Medulla oblongata (tissue), 1 donor: ENCODE results near the gene CCDC102B.
A peak's percentile ranks its signal among the peaks of the same experiment; 100 is the strongest.
"Not testable (repeated sequence)": the region's sequence is repeated elsewhere in the genome, so short reads cannot be mapped to it uniquely, and the experiment has no call there.

Experiments
- DNase-seq: peaks from one replicate; pipeline ENCODE4 v3.0.0-alpha.2; 2015; ENCODE audit errors: extremely low spot score

CCDC102B gene

GRCh38 chr18:68830256-68831045 is 32.6 kb downstream of the CCDC102B start:
- no peak for DNase-seq

GRCh38 chr18:68833756-68834155 is 35.9 kb downstream of the CCDC102B start:
- no peak for DNase-seq

GRCh38 chr18:68837665-68838451 is 40.0 kb downstream of the CCDC102B start:
- DNase-seq, result no peak

GRCh38 chr18:68839701-68840100 is 41.8 kb downstream of the CCDC102B start:
- no peak for DNase-seq

GRCh38 chr18:68840554-68841263 is 42.8 kb downstream of the CCDC102B start:
- no peak for DNase-seq

GRCh38 chr18:68841301-68841700 is 43.4 kb downstream of the CCDC102B start:
- DNase-seq, result no peak

GRCh38 chr18:68842951-68843350 is 45.1 kb downstream of the CCDC102B start:
- DNase-seq, result no peak

- no peak for DNase-seq
Measured at GRCh38 chr18:68843473-68844089, 45.7 kb downstream of the CCDC102B start.

GRCh38 chr18:68847219-68847837 is 49.4 kb downstream of the CCDC102B start:
- peak; percentile 30 for DNase-seq

GRCh38 chr18:68848242-68848641 is 50.4 kb downstream of the CCDC102B start:
- no peak for DNase-seq

GRCh38 chr18:68854786-68855391 is 57.0 kb downstream of the CCDC102B start:
- no peak for DNase-seq

GRCh38 chr18:68855491-68855890 is 57.6 kb downstream of the CCDC102B start:
- no peak for DNase-seq

GRCh38 chr18:68861365-68861764 is 63.5 kb downstream of the CCDC102B start:
- DNase-seq, result no peak

- no peak for DNase-seq
Measured at GRCh38 chr18:68865021-68865420, 67.1 kb downstream of the CCDC102B start.

- DNase-seq, result no peak
Measured at GRCh38 chr18:68865503-68865902, 67.6 kb downstream of the CCDC102B start.

GRCh38 chr18:68873003-68873402 is 75.1 kb downstream of the CCDC102B start:
- no peak for DNase-seq

- DNase-seq, result no peak
Measured at GRCh38 chr18:68874361-68874760, 76.5 kb downstream of the CCDC102B start.

- not testable (repeated sequence) for DNase-seq
Measured at GRCh38 chr18:68879947-68880346, 82.1 kb downstream of the CCDC102B start.

GRCh38 chr18:68887410-68887809 is 89.5 kb downstream of the CCDC102B start:
- DNase-seq, result no peak

- no peak for DNase-seq
Measured at GRCh38 chr18:68893354-68893753, 95.5 kb downstream of the CCDC102B start.

- no peak for DNase-seq
Measured at GRCh38 chr18:68897286-68897685, 99.4 kb downstream of the CCDC102B start.
